Choroid plexus epithelial cell (primary cell): ENCODE results near the gene TRIM34.

Experiments used
- DNase-seq: peaks from one replicate; pipeline ENCODE4 v3.0.0-alpha.2; 2010; ENCODE audit warnings: low read depth
- H3K4me3 ChIP-seq: 2 replicates; pipeline ENCODE4 v1.5.1; 2011; ENCODE audit warnings: low read depth, mild to moderate bottlenecking, control low read depth, low read length, moderate library complexity
- CTCF ChIP-seq: conservative IDR thresholded peaks from 2 replicates; pipeline ENCODE4 v1.5.1; 2011; ENCODE audit warnings: low read depth, mild to moderate bottlenecking, control low read depth, inconsistent platforms, low read length, moderate library complexity

Gene TRIM34

GRCh38 chr11:5604896-5605295 lies 19.9 kb upstream of the TRIM34 start:
- no peak for DNase-seq
- TF ChIP-seq CTCF = no peak
- no peak overlapping the region for H3K4me3 ChIP-seq

GRCh38 chr11:5605849-5606248 lies 19.0 kb upstream of the TRIM34 start:
- no peak overlapping the region for H3K4me3 ChIP-seq
- peak; percentile 88 for DNase-seq
- TF ChIP-seq CTCF = peak; percentile 28

GRCh38 chr11:5608808-5609207 lies 16.0 kb upstream of the TRIM34 start:
- TF ChIP-seq CTCF = no peak
- no peak for DNase-seq
- H3K4me3 ChIP-seq = no peak overlapping the region

- no peak for DNase-seq
- no peak overlapping the region for H3K4me3 ChIP-seq
- TF ChIP-seq CTCF = no peak
These were observed 14.4 kb upstream of the TRIM34 start for GRCh38 chr11:5610446-5610845.

- DNase-seq = no peak
- TF ChIP-seq CTCF = no peak
- H3K4me3 ChIP-seq = no peak overlapping the region
These were observed 13.2 kb upstream of the TRIM34 start for GRCh38 chr11:5611627-5612026.

- no peak for TF ChIP-seq CTCF
- DNase-seq = peak; percentile 54
- no peak overlapping the region for H3K4me3 ChIP-seq
These were observed 6.0 kb upstream of the TRIM34 start for GRCh38 chr11:5618807-5619206.

- DNase-seq = peak; percentile 93
- TF ChIP-seq CTCF = no peak
- no peak overlapping the region for H3K4me3 ChIP-seq
These were observed 3.9 kb upstream of the TRIM34 start for GRCh38 chr11:5620651-5621521.
